DOHH2 (cell line): Measurements from ENCODE around the gene PARVB.

ENCODE experiments used
- CTCF ChIP-seq: fragments of 200-600 bp; sonication (generic); IDR thresholded peaks from one replicate; pipeline ENCODE4 v1.5.1; 2014; ENCODE audit warnings: antibody characterized with exemption, mild to moderate bottlenecking, low read depth, low read length; ENCODE audit not compliant: poor library complexity, severe bottlenecking
- EZH2phosphoT487 ChIP-seq: fragments of 200-600 bp; sonication (generic); IDR thresholded peaks from 2 replicates; pipeline ENCODE4 v1.6.1; 2017; ENCODE audit warnings: borderline replicate concordance, mild to moderate bottlenecking, antibody characterized with exemption, low read length, moderate library complexity, mixed read lengths

- TF ChIP-seq CTCF (no peak), EZH2phosphoT487 (no peak)
Observed at GRCh38 chr22:44180706-44181032, 156.6 kb downstream of the PARVB start, which contains the start of gene PARVG.
